Measurements from ENCODE around the gene PSMC5.

PSMC5 gene

GRCh38 chr17:63821804-63822203 lies 5.4 kb upstream of the PSMC5 start:
- no peak for DNase-seq (ENCODE audit: low read depth)

- no peak for DNase-seq (ENCODE audit: low read depth)
Measured at GRCh38 chr17:63822537-63822936, 4.7 kb upstream of the PSMC5 start.

GRCh38 chr17:63823659-63824331 lies 3.4 kb upstream of the PSMC5 start:
- no peak for DNase-seq (ENCODE audit: low read depth)

DNA sequence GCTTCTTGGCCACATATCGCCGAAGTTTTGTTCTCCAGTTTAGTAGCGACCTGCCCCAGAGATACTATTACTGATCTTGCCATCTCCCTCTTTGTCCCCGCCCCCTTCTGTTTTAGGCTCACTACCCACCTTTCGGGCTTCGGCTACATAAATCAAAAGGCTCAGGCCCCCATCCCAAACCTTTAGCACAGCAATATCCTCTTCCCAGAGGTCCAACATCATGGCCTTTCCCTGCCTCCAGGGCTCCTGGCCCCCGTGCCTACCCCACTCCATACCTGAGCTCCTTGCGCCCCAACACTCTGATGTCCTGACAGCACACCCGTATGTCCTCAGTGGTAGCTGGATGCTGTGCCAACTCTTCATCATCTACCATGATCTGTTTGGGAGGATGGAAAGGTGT lies 2.9 kb upstream of the PSMC5 start:
- DNase-seq (ENCODE audit: low read depth): no peak

DNA sequence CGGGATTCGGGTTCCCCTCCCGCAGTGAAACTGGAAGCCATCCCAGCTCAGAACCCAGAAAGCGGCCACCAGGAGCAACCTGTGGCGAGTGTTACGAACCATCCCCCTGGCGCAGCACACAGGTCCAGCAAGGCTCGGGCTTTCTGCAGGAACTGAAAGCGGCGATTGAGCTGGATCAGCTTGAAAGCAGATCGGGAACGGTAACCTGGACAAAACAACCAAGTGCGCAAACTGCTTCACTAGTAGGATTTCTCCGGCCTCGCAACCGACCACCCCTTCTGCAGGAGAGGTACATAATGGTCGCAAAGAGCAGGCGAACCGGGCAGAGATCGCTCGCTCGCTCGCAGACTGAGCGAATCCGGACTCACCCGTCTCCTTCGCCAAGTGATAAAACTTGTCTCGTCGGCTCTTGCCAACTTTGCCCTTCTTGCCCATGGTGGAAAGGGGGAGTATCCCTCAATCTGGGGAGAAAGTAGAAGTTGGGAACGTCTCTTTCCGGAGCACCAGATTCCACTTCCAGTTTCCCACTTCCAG lies 696 bp upstream of the PSMC5 start:
- DNase-seq (ENCODE audit: low read depth): no peak

- DNase-seq (ENCODE audit: low read depth): no peak
Measured at GRCh38 chr17:63827801-63828221, 580 bp downstream of the PSMC5 start.

GRCh38 chr17:63828936-63829335 lies 1.7 kb downstream of the PSMC5 start:
- DNase-seq (ENCODE audit: low read depth): no peak

DNA sequence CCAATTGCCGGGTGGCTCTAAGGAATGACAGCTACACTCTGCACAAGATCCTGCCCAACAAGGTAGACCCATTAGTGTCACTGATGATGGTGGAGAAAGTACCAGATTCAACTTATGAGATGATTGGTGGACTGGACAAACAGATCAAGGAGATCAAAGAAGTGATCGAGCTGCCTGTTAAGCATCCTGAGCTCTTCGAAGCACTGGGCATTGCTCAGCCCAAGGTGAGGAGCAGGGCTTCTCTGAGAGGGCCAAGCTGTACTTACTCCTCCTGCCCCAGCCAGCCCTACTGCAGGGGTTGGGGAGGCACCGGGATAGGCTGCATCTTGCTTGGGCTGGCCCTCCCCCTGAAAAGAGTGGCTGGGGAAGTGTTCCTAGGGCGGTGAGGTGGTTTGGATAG lies 3.0 kb downstream of the PSMC5 start:
- DNase-seq (ENCODE audit: low read depth): no peak

- no peak for DNase-seq (ENCODE audit: low read depth)
Measured at GRCh38 chr17:63830904-63831491, 3.8 kb downstream of the PSMC5 start.

GRCh38 chr17:63831505-63831904 lies 4.3 kb downstream of the PSMC5 start:
- no peak for DNase-seq (ENCODE audit: low read depth)

DNA sequence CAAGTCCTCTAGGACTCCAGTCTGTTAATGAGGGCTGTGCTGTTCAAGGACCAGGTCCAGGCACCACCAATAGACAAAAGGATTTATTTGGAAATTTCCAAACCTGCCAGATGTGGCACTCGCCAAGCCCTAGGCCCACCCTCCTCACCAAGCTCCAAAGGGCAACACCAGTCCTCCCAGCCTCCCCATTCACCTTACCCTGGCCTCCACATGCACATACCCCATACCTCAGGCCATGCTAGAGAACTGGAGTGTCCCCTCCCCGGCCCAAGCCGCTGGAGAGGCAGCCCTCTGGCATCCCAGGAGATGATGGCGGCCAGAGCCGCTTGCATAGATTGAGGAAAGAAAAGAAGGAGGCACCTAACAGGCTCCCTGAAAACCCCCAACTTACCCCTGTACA lies 4.8 kb downstream of the PSMC5 start:
- DNase-seq (ENCODE audit: low read depth): no peak

- DNase-seq (ENCODE audit: low read depth): no peak
Measured at GRCh38 chr17:63832455-63832854, 5.2 kb downstream of the PSMC5 start.

DNA sequence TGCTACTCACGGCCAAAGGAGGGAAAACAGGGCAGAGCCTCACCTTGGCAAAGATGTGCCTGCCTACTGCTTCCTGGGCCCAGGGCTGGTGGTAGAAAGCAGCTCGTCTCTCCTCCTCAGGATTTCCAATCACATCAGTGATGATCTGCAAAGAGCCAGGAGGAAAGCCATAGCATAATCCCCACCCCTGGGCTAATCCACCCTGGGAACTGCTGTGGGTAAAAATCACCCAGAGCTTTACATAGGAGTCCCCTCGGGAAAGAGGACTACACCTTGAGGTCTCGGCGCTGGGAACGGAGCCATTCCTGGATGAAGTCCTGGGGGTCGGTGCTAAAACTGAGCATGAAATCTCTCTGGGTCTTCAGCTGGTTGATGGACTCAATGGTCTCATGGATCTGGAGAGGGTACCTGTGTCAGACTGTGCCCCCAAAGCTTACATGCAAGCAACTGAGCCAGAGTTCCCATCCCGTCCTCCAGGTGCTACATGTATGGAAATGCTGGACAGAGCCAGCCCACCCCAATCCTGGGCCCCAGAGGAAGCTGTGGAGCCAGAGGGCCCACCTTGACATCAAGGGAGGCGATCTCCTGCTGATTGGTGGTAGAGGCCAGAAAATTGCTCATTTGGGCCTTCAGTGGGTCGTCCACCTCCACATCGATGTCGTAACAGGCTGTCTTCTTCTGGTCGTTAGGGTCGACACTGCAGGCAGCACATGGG lies 6.0 kb downstream of the PSMC5 start:
- no peak for DNase-seq (ENCODE audit: low read depth)

- no peak for DNase-seq (ENCODE audit: low read depth)
Measured at GRCh38 chr17:63833741-63834373, 6.6 kb downstream of the PSMC5 start.

- peak; percentile 60 for DNase-seq (ENCODE audit: low read depth)
Measured at GRCh38 chr17:63834431-63835166, 7.4 kb downstream of the PSMC5 start.

- no peak for DNase-seq (ENCODE audit: low read depth)
Measured at GRCh38 chr17:63835167-63835720, 8.0 kb downstream of the PSMC5 start.

DNA sequence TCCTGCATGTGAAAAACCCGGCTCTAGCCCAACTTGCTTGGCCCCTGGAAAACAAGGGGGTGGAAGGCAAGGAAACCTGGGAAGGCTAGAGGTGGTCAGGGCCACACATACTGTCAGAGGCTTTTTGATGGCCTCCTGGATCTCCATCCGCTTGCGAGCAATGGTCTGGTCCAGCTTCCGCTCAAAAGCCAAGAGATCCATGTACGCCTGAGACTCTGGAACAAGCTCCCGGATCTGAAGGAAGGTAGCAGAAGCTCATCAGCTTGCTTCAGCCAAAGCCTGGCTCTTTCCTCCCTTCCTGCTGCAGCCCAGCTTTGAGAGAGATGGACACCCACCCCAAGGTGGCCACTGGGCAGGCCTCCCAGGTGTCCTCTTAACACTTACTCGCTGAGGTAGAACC lies 9.6 kb downstream of the PSMC5 start:
- DNase-seq (ENCODE audit: low read depth): no peak

DNA sequence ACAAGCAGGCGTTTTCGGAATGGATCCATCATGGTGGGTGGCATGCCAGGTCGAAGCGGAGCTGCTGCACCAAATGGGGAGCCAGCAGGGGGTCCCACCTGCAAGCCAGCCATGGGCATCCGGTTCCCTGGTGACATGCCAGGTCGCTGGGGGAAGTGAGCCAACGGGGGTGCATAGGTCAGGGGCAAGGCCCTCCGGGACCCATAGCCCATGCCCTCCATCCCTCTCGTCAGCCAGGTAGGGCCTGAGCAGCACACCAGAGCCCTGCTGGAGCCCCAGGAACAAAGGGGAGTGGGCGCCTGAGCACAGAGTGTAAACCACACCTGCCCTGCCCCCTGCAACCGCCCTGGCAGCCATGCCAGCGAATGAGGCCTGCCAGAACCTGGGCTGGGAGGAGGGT lies 10.2 kb downstream of the PSMC5 start:
- no peak for DNase-seq (ENCODE audit: low read depth)

- DNase-seq (ENCODE audit: low read depth): no peak
Measured at GRCh38 chr17:63837962-63838600, 10.8 kb downstream of the PSMC5 start.

DNA sequence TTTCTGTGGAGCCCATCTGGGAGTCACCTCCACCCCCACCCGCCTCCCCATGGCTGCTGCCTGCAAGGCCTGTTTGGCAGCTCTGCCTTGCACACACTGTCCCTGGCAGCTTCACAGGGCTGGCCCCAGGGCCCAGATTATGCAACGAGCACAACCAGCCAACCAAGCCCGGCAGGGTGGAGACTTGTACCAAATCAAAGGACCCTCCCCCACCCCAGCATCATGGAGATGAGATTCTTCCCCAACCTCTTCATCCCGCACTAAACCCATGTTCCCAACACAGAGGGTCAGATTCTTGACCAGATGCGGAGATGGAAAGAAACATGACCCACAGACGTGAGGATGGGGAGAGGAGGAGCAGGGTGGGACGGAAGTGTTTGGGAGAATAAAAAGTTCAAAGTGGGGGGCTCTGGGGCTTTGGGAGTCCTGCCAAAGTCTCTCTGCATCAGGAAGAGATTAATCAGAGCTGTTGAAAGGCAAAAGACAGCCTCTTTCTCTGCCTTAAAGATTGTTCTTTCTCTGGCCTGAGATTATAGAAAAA lies 11.5 kb downstream of the PSMC5 start:
- no peak for DNase-seq (ENCODE audit: low read depth)

Data from CMK (cell line).